Putamen (tissue), 1 donor: ENCODE measurements around the gene EIF2AK2.
A peak's percentile ranks its signal among the peaks of the same experiment; 100 is the strongest.
"Not testable (repeated sequence)": the region's sequence is repeated elsewhere in the genome, so short reads cannot be mapped to it uniquely, and the experiment has no call there.

ENCODE experiments used
- DNase-seq: peaks from one replicate; pipeline ENCODE4 v3.0.0-alpha.2; 2016; ENCODE audit warnings: low spot score

The EIF2AK2 gene

GRCh38 chr2:37156857-37157714, at the start of gene EIF2AK2:
EIF2AK2 (minus strand) TSS chr2:37156980; CDS start chr2:37147806, 9,174 bp downstream.
- peak; percentile 70 for DNase-seq

- no peak for DNase-seq
Observed at GRCh38 chr2:37205689-37206341, 49.0 kb upstream of the EIF2AK2 start.

- not testable (repeated sequence) for DNase-seq
Observed at GRCh38 chr2:37205071-37205661, 48.4 kb upstream of the EIF2AK2 start.

GRCh38 chr2:37203708-37204107, 46.9 kb upstream of the EIF2AK2 start:
- DNase-seq, result no peak

- DNase-seq, result no peak
Observed at GRCh38 chr2:37201766-37202165, 45.0 kb upstream of the EIF2AK2 start.

GRCh38 chr2:37201208-37201607, 44.4 kb upstream of the EIF2AK2 start:
- no peak for DNase-seq

GRCh38 chr2:37198681-37199065, 41.9 kb upstream of the EIF2AK2 start:
- no peak for DNase-seq

- DNase-seq, result peak; percentile 78
Observed at GRCh38 chr2:37196320-37197195, 39.8 kb upstream of the EIF2AK2 start, which contains the start of gene CEBPZOS. CEBPZOS (plus strand) TSS chr2:37196496; CDS start chr2:37199705, 3,209 bp downstream.

- not testable (repeated sequence) for DNase-seq
Observed at GRCh38 chr2:37195862-37196319, 39.1 kb upstream of the EIF2AK2 start.

- DNase-seq, result no peak
Observed at GRCh38 chr2:37192551-37192950, 35.8 kb upstream of the EIF2AK2 start.

- no peak for DNase-seq
Observed at GRCh38 chr2:37191747-37192146, 35.0 kb upstream of the EIF2AK2 start.

GRCh38 chr2:37191253-37191652, 34.5 kb upstream of the EIF2AK2 start:
- DNase-seq, result no peak

GRCh38 chr2:37190290-37190689, 33.5 kb upstream of the EIF2AK2 start:
- no peak for DNase-seq

- no peak for DNase-seq
Observed at GRCh38 chr2:37189452-37190153, 32.8 kb upstream of the EIF2AK2 start.

GRCh38 chr2:37188570-37188969, 31.8 kb upstream of the EIF2AK2 start, which contains the start of gene SULT6B1:
SULT6B1 (minus strand) TSS chr2:37188670; CDS start chr2:37188640, 30 bp downstream.
- DNase-seq, result no peak

- no peak for DNase-seq
Observed at GRCh38 chr2:37181726-37182684, 25.2 kb upstream of the EIF2AK2 start.

GRCh38 chr2:37180640-37181039, 23.9 kb upstream of the EIF2AK2 start:
- no peak for DNase-seq

GRCh38 chr2:37180006-37180639, 23.3 kb upstream of the EIF2AK2 start:
- DNase-seq, result no peak

- no peak for DNase-seq
Observed at GRCh38 chr2:37173741-37174140, 17.0 kb upstream of the EIF2AK2 start.
